Renal cortex interstitium (tissue), 11 donors: ENCODE results near the gene ZNF407. TPM values are rescaled to one million over a fixed set of nuclear protein-coding genes. Genes with fewer than 3 reads are reported as not detected.
A peak's percentile ranks its signal among the peaks of the same experiment; 100 is the strongest.

ENCODE experiments used
- DNase-seq, 11 donors: peaks; one replicate each; pipeline ENCODE4 v3.0.0-alpha.2; 2013; ENCODE audit warnings: low read depth in 9 of 11, low spot score in 4 of 11; ENCODE audit errors: extremely low read depth in 1 of 11
- polyA plus RNA-seq, 3 donors: library from polyadenylated mRNA; unstranded; fragments of 120-200 nt; gene quantifications; one replicate each; pipeline ENCODE4 v1.2.1, GENCODE V29; 2013; ENCODE audit not compliant: insufficient read length in 3 of 3

Gene ZNF407
- polyA plus RNA-seq, 3 donors, result 10.0 to 10.1 (median 10.1) TPM

- DNase-seq, result no peak
Observed at GRCh38 chr18:75065251-75066000, 467.8 kb downstream of the ZNF407 start.

- DNase-seq, result no peak
Observed at GRCh38 chr18:75066021-75066880, 468.6 kb downstream of the ZNF407 start.

- DNase-seq, result no peak
Observed at GRCh38 chr18:75066936-75067335, 469.3 kb downstream of the ZNF407 start.

GRCh38 chr18:75067996-75068645 lies 470.5 kb downstream of the ZNF407 start:
- DNase-seq, result no peak

- no peak for DNase-seq
Observed at GRCh38 chr18:75068682-75069435, 471.2 kb downstream of the ZNF407 start.

GRCh38 chr18:75070235-75070624 lies 472.6 kb downstream of the ZNF407 start:
- no peak for DNase-seq

- peak in 4 of 11 donors; percentile 8 to 23 (median 12) for DNase-seq
Observed at GRCh38 chr18:75070625-75071483, 473.2 kb downstream of the ZNF407 start.

- no peak for DNase-seq
Observed at GRCh38 chr18:75071484-75071785, 473.8 kb downstream of the ZNF407 start.

GRCh38 chr18:75071866-75072671 lies 474.4 kb downstream of the ZNF407 start:
- DNase-seq, result no peak

- DNase-seq, result no peak
Observed at GRCh38 chr18:75072672-75073371, 475.2 kb downstream of the ZNF407 start.

GRCh38 chr18:75073654-75074053 lies 476.0 kb downstream of the ZNF407 start:
- no peak for DNase-seq

GRCh38 chr18:75074196-75075015 lies 476.7 kb downstream of the ZNF407 start:
- no peak for DNase-seq

GRCh38 chr18:75075016-75075305 lies 477.3 kb downstream of the ZNF407 start:
- no peak for DNase-seq

- no peak for DNase-seq
Observed at GRCh38 chr18:75075429-75075841, 477.8 kb downstream of the ZNF407 start.

- no peak for DNase-seq
Observed at GRCh38 chr18:75076286-75076685, 478.6 kb downstream of the ZNF407 start.

GRCh38 chr18:75081486-75081885 lies 483.8 kb downstream of the ZNF407 start:
- DNase-seq, result no peak
